Measurements from ENCODE around the gene RIMKLB. TPM values are rescaled to one million over a fixed set of nuclear protein-coding genes. Genes with fewer than 3 reads are reported as not detected.
"Not testable (repeated sequence)": the region's sequence is repeated elsewhere in the genome, so short reads cannot be mapped to it uniquely, and the experiment has no call there.

Gene RIMKLB
- polyA plus RNA-seq, 1 of the 3 experiments (the other 2 are of a cell fraction), result 24.5 TPM

DNA sequence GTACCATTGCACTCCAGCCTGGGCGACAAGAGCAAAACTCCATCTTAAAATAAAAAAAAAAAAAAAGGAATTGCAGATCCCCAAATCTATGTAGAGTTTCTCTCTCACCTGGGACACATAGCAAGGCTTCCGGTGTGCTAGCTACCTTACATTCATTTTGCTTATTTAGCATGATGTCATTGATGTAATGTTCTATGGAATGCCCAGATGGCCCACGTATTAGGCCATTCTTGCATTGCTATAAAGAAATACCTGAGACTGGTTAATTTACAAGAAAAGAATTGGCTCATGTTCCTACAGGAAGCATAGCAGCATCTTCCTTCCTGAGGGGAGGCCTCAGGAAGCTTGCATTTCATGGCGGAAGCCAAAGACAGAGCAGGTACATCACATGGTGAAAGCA is 87.7 kb downstream of the RIMKLB start:
- Histone ChIP-seq H4K20me1 (ENCODE audit: insufficient read depth) (no peaks in the 10 kb centered on the region), H3K27me3 (ENCODE audit: insufficient read depth) (no peaks in the 10 kb centered on the region), H3K9ac (no peak overlapping the region), H3F3A (replicated peaks; ENCODE audit: insufficient read depth) (no peaks in the 10 kb centered on the region), H3K4me3 (ENCODE audit: low read depth in 2 of 2, low read length in 1 of 2) (no peak overlapping the region), H2AFZ (ENCODE audit: low read depth) (no peak overlapping the region), H3K9me2 (no peaks in the 10 kb centered on the region), H3K4me1 (ENCODE audit: control insufficient read depth in 1 of 2, insufficient read depth in 2 of 2, low read depth in 1 of 2, low read length in 1 of 2) (peaks cover 0 to 15% of the 10 kb centered on the region in 2 experiments; a peak in 2 of 4 replicates), H3K4me2 (no peak overlapping the region), H3K36me3 (replicated peaks in 1 of 2; ENCODE audit: control insufficient read depth in 1 of 2, insufficient read depth in 2 of 2, low read length in 1 of 2) (peaks cover 12 to 13% of the 10 kb centered on the region in 2 experiments), H3K27ac (ENCODE audit: low read depth in 2 of 2, low read length in 1 of 2) (no peak overlapping the region), H3K79me2 (ENCODE audit: insufficient read depth) (no peaks in the 10 kb centered on the region), H3K9me3 (no peaks in the 10 kb centered on the region)
- ChIA-PET CTCF (interaction anchor here (1.0 kb wide), 1 partner anchor 265 kb away, joined by 3 read pairs; no protein-coding TSS in a partner anchor), POLR2A (no interaction called here)
- WGBS (ENCODE audit: low lambda C conversion rate), result 87% methylated on average over 4 of the region's 4 CpGs
- TF ChIP-seq, protein P1, sequence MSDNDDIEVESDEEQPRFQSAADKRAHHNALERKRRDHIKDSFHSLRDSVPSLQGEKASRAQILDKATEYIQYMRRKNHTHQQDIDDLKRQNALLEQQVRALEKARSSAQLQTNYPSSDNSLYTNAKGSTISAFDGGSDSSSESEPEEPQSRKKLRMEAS (IDR thresholded peaks at IDR 0.05; ENCODE audit: low read depth), result no peak
- TF ChIP-seq, protein P2, sequence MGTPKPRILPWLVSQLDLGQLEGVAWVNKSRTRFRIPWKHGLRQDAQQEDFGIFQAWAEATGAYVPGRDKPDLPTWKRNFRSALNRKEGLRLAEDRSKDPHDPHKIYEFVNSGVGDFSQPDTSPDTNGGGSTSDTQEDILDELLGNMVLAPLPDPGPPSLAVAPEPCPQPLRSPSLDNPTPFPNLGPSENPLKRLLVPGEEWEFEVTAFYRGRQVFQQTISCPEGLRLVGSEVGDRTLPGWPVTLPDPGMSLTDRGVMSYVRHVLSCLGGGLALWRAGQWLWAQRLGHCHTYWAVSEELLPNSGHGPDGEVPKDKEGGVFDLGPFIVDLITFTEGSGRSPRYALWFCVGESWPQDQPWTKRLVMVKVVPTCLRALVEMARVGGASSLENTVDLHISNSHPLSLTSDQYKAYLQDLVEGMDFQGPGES (IDR thresholded peaks at IDR 0.05; ENCODE audit: low read depth, low read length), result no peak
- TF ChIP-seq, protein P3, sequence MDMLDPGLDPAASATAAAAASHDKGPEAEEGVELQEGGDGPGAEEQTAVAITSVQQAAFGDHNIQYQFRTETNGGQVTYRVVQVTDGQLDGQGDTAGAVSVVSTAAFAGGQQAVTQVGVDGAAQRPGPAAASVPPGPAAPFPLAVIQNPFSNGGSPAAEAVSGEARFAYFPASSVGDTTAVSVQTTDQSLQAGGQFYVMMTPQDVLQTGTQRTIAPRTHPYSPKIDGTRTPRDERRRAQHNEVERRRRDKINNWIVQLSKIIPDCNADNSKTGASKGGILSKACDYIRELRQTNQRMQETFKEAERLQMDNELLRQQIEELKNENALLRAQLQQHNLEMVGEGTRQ (IDR thresholded peaks at IDR 0.05; ENCODE audit: borderline replicate concordance, low read depth, low read length), result no peak
- TF ChIP-seq, protein P4, sequence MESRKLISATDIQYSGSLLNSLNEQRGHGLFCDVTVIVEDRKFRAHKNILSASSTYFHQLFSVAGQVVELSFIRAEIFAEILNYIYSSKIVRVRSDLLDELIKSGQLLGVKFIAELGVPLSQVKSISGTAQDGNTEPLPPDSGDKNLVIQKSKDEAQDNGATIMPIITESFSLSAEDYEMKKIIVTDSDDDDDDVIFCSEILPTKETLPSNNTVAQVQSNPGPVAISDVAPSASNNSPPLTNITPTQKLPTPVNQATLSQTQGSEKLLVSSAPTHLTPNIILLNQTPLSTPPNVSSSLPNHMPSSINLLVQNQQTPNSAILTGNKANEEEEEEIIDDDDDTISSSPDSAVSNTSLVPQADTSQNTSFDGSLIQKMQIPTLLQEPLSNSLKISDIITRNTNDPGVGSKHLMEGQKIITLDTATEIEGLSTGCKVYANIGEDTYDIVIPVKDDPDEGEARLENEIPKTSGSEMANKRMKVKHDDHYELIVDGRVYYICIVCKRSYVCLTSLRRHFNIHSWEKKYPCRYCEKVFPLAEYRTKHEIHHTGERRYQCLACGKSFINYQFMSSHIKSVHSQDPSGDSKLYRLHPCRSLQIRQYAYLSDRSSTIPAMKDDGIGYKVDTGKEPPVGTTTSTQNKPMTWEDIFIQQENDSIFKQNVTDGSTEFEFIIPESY (IDR thresholded peaks at IDR 0.05; ENCODE audit: borderline replicate concordance, low read depth), result no peak
- TF ChIP-seq MXI1 (IDR thresholded peaks at IDR 0.05; ENCODE audit: low read depth, low read length), result no peak
- no peak for TF ChIP-seq RCOR1 (IDR thresholded peaks at IDR 0.05; ENCODE audit: low read length)
- no peak for TF ChIP-seq POLR2AphosphoS5 (IDR thresholded peaks at IDR 0.05; ENCODE audit: low read depth, low read length)
- no peak for TF ChIP-seq YY1 (IDR thresholded peaks at IDR 0.05; ENCODE audit: low read depth)
- TF ChIP-seq EZH2phosphoT487 (IDR thresholded peaks at IDR 0.05; ENCODE audit: borderline replicate concordance, low read depth), result no peak
- TF ChIP-seq FOXJ3 (CRISPR knock-in tag; IDR thresholded peaks at IDR 0.05), result no peak
- TF ChIP-seq, protein P5, sequence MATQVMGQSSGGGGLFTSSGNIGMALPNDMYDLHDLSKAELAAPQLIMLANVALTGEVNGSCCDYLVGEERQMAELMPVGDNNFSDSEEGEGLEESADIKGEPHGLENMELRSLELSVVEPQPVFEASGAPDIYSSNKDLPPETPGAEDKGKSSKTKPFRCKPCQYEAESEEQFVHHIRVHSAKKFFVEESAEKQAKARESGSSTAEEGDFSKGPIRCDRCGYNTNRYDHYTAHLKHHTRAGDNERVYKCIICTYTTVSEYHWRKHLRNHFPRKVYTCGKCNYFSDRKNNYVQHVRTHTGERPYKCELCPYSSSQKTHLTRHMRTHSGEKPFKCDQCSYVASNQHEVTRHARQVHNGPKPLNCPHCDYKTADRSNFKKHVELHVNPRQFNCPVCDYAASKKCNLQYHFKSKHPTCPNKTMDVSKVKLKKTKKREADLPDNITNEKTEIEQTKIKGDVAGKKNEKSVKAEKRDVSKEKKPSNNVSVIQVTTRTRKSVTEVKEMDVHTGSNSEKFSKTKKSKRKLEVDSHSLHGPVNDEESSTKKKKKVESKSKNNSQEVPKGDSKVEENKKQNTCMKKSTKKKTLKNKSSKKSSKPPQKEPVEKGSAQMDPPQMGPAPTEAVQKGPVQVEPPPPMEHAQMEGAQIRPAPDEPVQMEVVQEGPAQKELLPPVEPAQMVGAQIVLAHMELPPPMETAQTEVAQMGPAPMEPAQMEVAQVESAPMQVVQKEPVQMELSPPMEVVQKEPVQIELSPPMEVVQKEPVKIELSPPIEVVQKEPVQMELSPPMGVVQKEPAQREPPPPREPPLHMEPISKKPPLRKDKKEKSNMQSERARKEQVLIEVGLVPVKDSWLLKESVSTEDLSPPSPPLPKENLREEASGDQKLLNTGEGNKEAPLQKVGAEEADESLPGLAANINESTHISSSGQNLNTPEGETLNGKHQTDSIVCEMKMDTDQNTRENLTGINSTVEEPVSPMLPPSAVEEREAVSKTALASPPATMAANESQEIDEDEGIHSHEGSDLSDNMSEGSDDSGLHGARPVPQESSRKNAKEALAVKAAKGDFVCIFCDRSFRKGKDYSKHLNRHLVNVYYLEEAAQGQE (IDR thresholded peaks at IDR 0.05; ENCODE audit: low read depth, low read length), result no peak
- TF ChIP-seq NRF1 (IDR thresholded peaks at IDR 0.05; ENCODE audit: low read depth, low read length), result no peak
- TF ChIP-seq, protein P6, sequence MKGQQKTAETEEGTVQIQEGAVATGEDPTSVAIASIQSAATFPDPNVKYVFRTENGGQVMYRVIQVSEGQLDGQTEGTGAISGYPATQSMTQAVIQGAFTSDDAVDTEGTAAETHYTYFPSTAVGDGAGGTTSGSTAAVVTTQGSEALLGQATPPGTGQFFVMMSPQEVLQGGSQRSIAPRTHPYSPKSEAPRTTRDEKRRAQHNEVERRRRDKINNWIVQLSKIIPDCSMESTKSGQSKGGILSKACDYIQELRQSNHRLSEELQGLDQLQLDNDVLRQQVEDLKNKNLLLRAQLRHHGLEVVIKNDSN (IDR thresholded peaks at IDR 0.05; ENCODE audit: borderline replicate concordance, low read depth), result no peak
- no peak for TF ChIP-seq CHD2 (IDR thresholded peaks at IDR 0.05; ENCODE audit: low read length, partially characterized antibody)
- no peak for TF ChIP-seq ELF1 (IDR thresholded peaks at IDR 0.05)
- TF ChIP-seq RXRA (IDR thresholded peaks at IDR 0.05; ENCODE audit: borderline replicate concordance, low read depth), result no peak
- no peak for TF ChIP-seq FOSL2 (IDR thresholded peaks at IDR 0.05; ENCODE audit: borderline replicate concordance, low read depth)
- no peak for DNase-seq

DNA sequence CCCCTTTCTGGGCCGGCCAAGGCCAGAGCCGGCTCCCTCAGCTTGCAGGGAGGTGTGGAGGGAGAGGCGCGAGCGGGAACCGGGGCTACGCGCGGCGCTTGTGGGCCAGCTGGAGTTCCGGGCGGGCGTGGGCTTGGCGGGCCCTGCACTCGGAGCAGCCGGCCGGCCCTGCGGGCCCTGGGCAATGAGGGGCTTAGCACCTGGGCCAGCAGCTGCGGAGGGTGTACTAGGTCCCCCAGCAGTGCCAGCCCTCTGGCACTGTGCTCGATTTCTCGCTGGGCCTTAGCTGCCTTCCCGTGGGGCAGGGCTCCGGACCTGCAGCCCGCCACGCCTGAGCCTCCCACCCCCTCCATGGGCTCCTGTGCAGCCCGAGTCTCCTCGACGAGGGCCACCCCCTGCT is 89.4 kb downstream of the RIMKLB start:
- CTCF ChIA-PET, POLR2A ChIA-PET: not testable (repeated sequence)
- 93% methylated on average over 17 of the region's 28 CpGs for WGBS (ENCODE audit: low lambda C conversion rate)

More for the DNA sequence above, 89.4 kb downstream of the RIMKLB start:
- H3K9me3 ChIP-seq; H3K9ac ChIP-seq; H3K4me1 ChIP-seq (ENCODE audit: control insufficient read depth in 1 of 2, insufficient read depth in 2 of 2, low read depth in 1 of 2, low read length in 1 of 2); H2AFZ ChIP-seq (ENCODE audit: low read depth); DNase-seq; H3K27me3 ChIP-seq (ENCODE audit: insufficient read depth); H3K4me2 ChIP-seq; H3F3A ChIP-seq (replicated peaks; ENCODE audit: insufficient read depth); H3K4me3 ChIP-seq (ENCODE audit: low read depth in 2 of 2, low read length in 1 of 2); H3K9me2 ChIP-seq; H4K20me1 ChIP-seq (ENCODE audit: insufficient read depth); H3K79me2 ChIP-seq (ENCODE audit: insufficient read depth); H3K27ac ChIP-seq (ENCODE audit: low read depth in 2 of 2, low read length in 1 of 2): not testable (repeated sequence)
- H3K36me3 ChIP-seq (replicated peaks in 1 of 2; ENCODE audit: control insufficient read depth in 1 of 2, insufficient read depth in 2 of 2, low read length in 1 of 2), result peaks cover 8 to 11% of the 10 kb centered on the region in 2 experiments
